CD14-positive monocyte (primary cell): ENCODE data around the gene CYTH4. TPM values are rescaled to one million over a fixed set of nuclear protein-coding genes. Genes with fewer than 3 reads are reported as not detected.

Experiments used
- DNase-seq, 3 donors: peaks; one replicate each; pipeline ENCODE4 v3.0.0-alpha.2; 2011 to 2022
- H2AFZ ChIP-seq: 2 replicates; pipeline ENCODE4 v1.6.0; 2012; ENCODE audit warnings: mild to moderate bottlenecking, low read depth, low read length, inconsistent platforms; ENCODE audit not compliant: insufficient read depth, poor library complexity, severe bottlenecking
- H3K27ac ChIP-seq, 2 donors: 1 replicate in 1 of 2; 2 replicates in 1 of 2; pipeline ENCODE4 v1.5.1; 2012 to 2013; ENCODE audit warnings: low read length in 2 of 2, control low read depth in 1 of 2, inconsistent platforms in 1 of 2, low read depth in 1 of 2, mild to moderate bottlenecking in 1 of 2
- H3K27me3 ChIP-seq, 2 donors: one replicate each; pipeline versions ENCODE4 v1.6.0 to v1.6.1; 2011 to 2013; ENCODE audit warnings: low read length in 2 of 2; ENCODE audit not compliant: control insufficient read depth in 2 of 2, insufficient read depth in 2 of 2
- H3K36me3 ChIP-seq, 2 donors: replicated peaks in 1 of 2; 1 replicate in 1 of 2; 2 replicates in 1 of 2; pipeline versions ENCODE4 v1.5.1 to v1.6.1; 2012 to 2013; ENCODE audit warnings: low read length in 2 of 2, control low read depth in 1 of 2, inconsistent platforms in 1 of 2, mild to moderate bottlenecking in 1 of 2; ENCODE audit not compliant: insufficient read depth in 2 of 2, control insufficient read depth in 1 of 2
- H3K4me1 ChIP-seq, 2 donors: 1 replicate in 1 of 2; 2 replicates in 1 of 2; pipeline versions ENCODE4 v1.5.1 to v1.6.1; 2012 to 2013; ENCODE audit warnings: low read length in 2 of 2, control low read depth in 1 of 2, inconsistent platforms in 1 of 2, mild to moderate bottlenecking in 1 of 2, moderate library complexity in 1 of 2; ENCODE audit not compliant: insufficient read depth in 2 of 2, control insufficient read depth in 1 of 2
- H3K4me2 ChIP-seq: replicated peaks from 2 replicates; pipeline ENCODE3; 2012; ENCODE audit warnings: low read length, moderate library complexity, mild to moderate bottlenecking; ENCODE audit not compliant: poor library complexity, severe bottlenecking; ENCODE audit errors: extremely low read depth
- H3K4me3 ChIP-seq, 3 experiments: fragments of 200-600 bp in 1 of 3; sonication (generic) in 1 of 3; replicated peaks in 1 of 3; 1 replicate in 2 of 3; 2 replicates in 1 of 3; pipeline ENCODE4 v1.5.1; 2011 to 2013; ENCODE audit warnings: low read length in 3 of 3, mild to moderate bottlenecking in 3 of 3, control low read depth in 2 of 3, low read depth in 2 of 3, inconsistent platforms in 1 of 3, moderate library complexity in 1 of 3
- H3K79me2 ChIP-seq: 2 replicates; pipeline ENCODE4 v1.6.0; 2012; ENCODE audit warnings: mild to moderate bottlenecking, control low read depth, inconsistent platforms, low read length, moderate library complexity; ENCODE audit not compliant: insufficient read depth
- H3K9ac ChIP-seq: 2 replicates; pipeline ENCODE4 v1.6.0; 2017; ENCODE audit warnings: low read length, mild to moderate bottlenecking; ENCODE audit not compliant: insufficient read depth, poor library complexity, severe bottlenecking
- H3K9me3 ChIP-seq, 2 donors: replicated peaks in 1 of 2; 1 replicate in 1 of 2; 2 replicates in 1 of 2; pipeline versions ENCODE4 v1.5.1 to v1.6.1; 2012 to 2013; ENCODE audit warnings: low read length in 2 of 2, control low read depth in 1 of 2; ENCODE audit not compliant: control insufficient read depth in 1 of 2, insufficient read depth in 1 of 2
- H4K20me1 ChIP-seq: 2 replicates; pipeline ENCODE4 v1.6.0; 2012; ENCODE audit warnings: mild to moderate bottlenecking, low read length, control low read depth, moderate library complexity; ENCODE audit not compliant: insufficient read depth
- H3K27ac Mint-ChIP-seq, 7 donors: one replicate each; pipeline ENCODE4 v1.8.0; 2020; ENCODE audit warnings: mild to moderate bottlenecking in 7 of 7, mixed read lengths in 7 of 7, moderate library complexity in 6 of 7, inconsistent platforms in 2 of 7
- H3K27me3 Mint-ChIP-seq, 3 donors: one replicate each; pipeline ENCODE4 v1.8.0; 2021 to 2022; ENCODE audit warnings: low read depth in 3 of 3, mild to moderate bottlenecking in 3 of 3, mixed read lengths in 3 of 3, moderate library complexity in 3 of 3, inconsistent platforms in 1 of 3
- H3K36me3 Mint-ChIP-seq, 2 donors: one replicate each; pipeline ENCODE4 v1.8.0; 2020; ENCODE audit warnings: mixed read lengths in 2 of 2, inconsistent platforms in 1 of 2, mild to moderate bottlenecking in 1 of 2
- H3K4me1 Mint-ChIP-seq: one replicate; pipeline ENCODE4 v1.8.0; 2020; ENCODE audit warnings: mild to moderate bottlenecking, mixed read lengths
- H3K4me3 Mint-ChIP-seq, 2 donors: one replicate each; pipeline ENCODE4 v1.8.0; 2020; ENCODE audit warnings: mild to moderate bottlenecking in 2 of 2, mixed read lengths in 2 of 2, moderate library complexity in 1 of 2
- H3K9me3 Mint-ChIP-seq, 7 donors: one replicate each; pipeline ENCODE4 v1.8.0; 2020 to 2022; ENCODE audit warnings: mixed read lengths in 7 of 7, mild to moderate bottlenecking in 6 of 7, moderate library complexity in 6 of 7, inconsistent platforms in 2 of 7
- CTCF ChIP-seq: fragments of 200-600 bp; IDR thresholded peaks from one replicate; pipeline ENCODE4 v1.8.0; 2022; ENCODE audit warnings: antibody characterized with exemption, mild to moderate bottlenecking
- WGBS: methylation state at CpG from one replicate; pipeline ENCODE4 v1.1.5; 2013; ENCODE audit warnings: missing lambda C conversion rate; ENCODE audit not compliant: insufficient coverage; 5-methylcytosine and 5-hydroxymethylcytosine counted together
- intact Hi-C, 2 donors: fragments of 100-400 bp; cut with micrococcal nuclease; formaldehyde crosslinking; loops; one replicate each; pipeline versions ENCODE4 v1.15.0 to v1.15.1; 2023
- polyA plus RNA-seq, 3 donors: library from polyadenylated mRNA; depleted of rRNA in 1 of 3; unstranded in 2 of 3; stranded (reverse) in 1 of 3; fragments of 300-500 nt in 2 of 3; fragments of >200 nt in 1 of 3; fragmentation: Illumina TruSeq in 2 of 3; gene quantifications; 1 replicate in 2 of 3; 2 replicates in 1 of 3; pipeline ENCODE4 v1.2.3, GENCODE V29; 2012 to 2021

CYTH4 gene
- polyA plus RNA-seq, 3 donors: 51.0 to 254 (median 70.0) TPM

GRCh38 chr22:37331034-37331428 is 48.7 kb downstream of the CYTH4 start:
- peaks cover 13 to 17% of the 10 kb centered on the region in 2 donors for H3K4me1 ChIP-seq
- H3K4me2 ChIP-seq: no peak overlapping the region
- H3K4me3 ChIP-seq: no peak overlapping the region
- H3K79me2 ChIP-seq: no peaks in the 10 kb centered on the region
- H3K4me1 Mint-ChIP-seq: peaks cover 11% of the 10 kb centered on the region
- no peak for DNase-seq
- no peak overlapping the region for H3K27ac Mint-ChIP-seq
- no peak overlapping the region for H3K9ac ChIP-seq
- H4K20me1 ChIP-seq: no peaks in the 10 kb centered on the region
- H3K36me3 Mint-ChIP-seq: peaks cover 0 to 10% of the 10 kb centered on the region in 2 donors
- H3K9me3 Mint-ChIP-seq: peaks cover 0 to 12% (median 3%) of the 10 kb centered on the region in 7 donors
- no peak overlapping the region for H3K4me3 Mint-ChIP-seq
- intact Hi-C loops: loop anchor here in 1 of 2 donors (10.0 kb wide), 1 partner anchor 54 kb away; no protein-coding TSS in a partner anchor
- peaks cover 24 to 60% of the 10 kb centered on the region in 2 donors for H3K27me3 ChIP-seq
- H2AFZ ChIP-seq: no peak overlapping the region
- peaks cover 0 to 15% of the 10 kb centered on the region in 2 donors for H3K9me3 ChIP-seq
- H3K27ac ChIP-seq: no peak overlapping the region
- H3K27me3 Mint-ChIP-seq: peaks cover 70 to 87% (median 70%) of the 10 kb centered on the region in 3 donors
- 84% methylated on average over 4 of the region's 7 CpGs for WGBS
- TF ChIP-seq CTCF: no peak
- H3K36me3 ChIP-seq: no peaks in the 10 kb centered on the region

GRCh38 chr22:37331856-37332536 is 49.7 kb downstream of the CYTH4 start:
- H3K4me3 Mint-ChIP-seq: no peak overlapping the region
- intact Hi-C loops: loop anchor here in 1 of 2 donors (10.0 kb wide), 1 partner anchor 53 kb away; no protein-coding TSS in a partner anchor
- no peak for TF ChIP-seq CTCF
- no peak overlapping the region for H3K9ac ChIP-seq
- H3K9me3 Mint-ChIP-seq: peaks cover 0 to 12% (median 3%) of the 10 kb centered on the region in 7 donors
- DNase-seq: peak in 2 of 3 donors; percentile 40 to 48
- peaks cover 0 to 15% of the 10 kb centered on the region in 2 donors for H3K9me3 ChIP-seq
- peaks cover 22 to 59% of the 10 kb centered on the region in 2 donors for H3K27me3 ChIP-seq
- H3K4me1 Mint-ChIP-seq: peaks cover 7% of the 10 kb centered on the region
- H3K4me1 ChIP-seq: peaks cover 13 to 17% of the 10 kb centered on the region in 2 donors
- H3K4me2 ChIP-seq: no peak overlapping the region
- H3K27ac Mint-ChIP-seq: no peak overlapping the region
- no peaks in the 10 kb centered on the region for H4K20me1 ChIP-seq
- WGBS: 67% methylated on average over 8 of the region's 9 CpGs
- H3K36me3 ChIP-seq: no peaks in the 10 kb centered on the region
- peaks cover 0 to 8% of the 10 kb centered on the region in 2 donors for H3K36me3 Mint-ChIP-seq
- peaks cover 68 to 86% (median 68%) of the 10 kb centered on the region in 3 donors for H3K27me3 Mint-ChIP-seq
- H3K27ac ChIP-seq: no peak overlapping the region
- H3K4me3 ChIP-seq: no peak overlapping the region
- no peak overlapping the region for H2AFZ ChIP-seq
- no peaks in the 10 kb centered on the region for H3K79me2 ChIP-seq
